Vagina (tissue), 2 donors: ENCODE measurements around the gene SYNM.

ENCODE experiments used
- POLR2A ChIP-seq, 2 donors: fragments of 450-650 bp; IDR thresholded peaks; one replicate each; pipeline ENCODE4 v1.6.1; 2017; ENCODE audit warnings: antibody characterized with exemption in 2 of 2, mild to moderate bottlenecking in 2 of 2, moderate library complexity in 2 of 2
- POLR2AphosphoS5 ChIP-seq, 2 donors: sonication (generic); formaldehyde crosslinking; IDR thresholded peaks; one replicate each; pipeline ENCODE4 v1.9.0; 2017; ENCODE audit warnings: antibody characterized with exemption in 2 of 2, mild to moderate bottlenecking in 2 of 2, low read depth in 1 of 2; ENCODE audit not compliant: insufficient read depth in 1 of 2
- TF ChIP-seq, protein P1 (sequence below), 3 experiments: fragments of 450-650 bp in 2 of 3; fragments of 200-600 bp in 1 of 3; sonication (generic) in 1 of 3; IDR thresholded peaks; one replicate each; pipeline ENCODE4 v1.5.1; 2017 to 2019; ENCODE audit warnings: antibody characterized with exemption in 3 of 3, mild to moderate bottlenecking in 2 of 3, moderate library complexity in 2 of 3

DNA sequence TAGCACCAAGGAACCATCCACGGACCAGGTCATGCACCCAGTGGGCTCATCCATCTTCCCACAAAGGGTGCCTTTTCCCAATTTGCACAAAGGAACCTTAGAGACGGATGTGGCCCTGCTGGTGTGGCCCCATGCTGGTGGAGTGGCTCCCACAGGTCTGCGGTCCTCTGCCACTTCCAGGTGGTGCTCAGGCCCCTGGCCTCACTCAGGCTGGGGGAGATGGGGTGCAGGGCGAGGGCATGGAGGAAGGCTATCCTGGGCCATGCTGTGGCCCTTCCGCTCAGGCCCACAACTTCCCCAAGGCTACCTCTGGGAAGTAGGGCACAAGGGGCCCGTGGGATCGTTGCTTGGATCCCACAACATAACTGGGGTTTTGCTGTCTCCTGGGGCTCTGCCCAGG is 5.2 kb upstream of the SYNM start:
- TF ChIP-seq, protein P1, sequence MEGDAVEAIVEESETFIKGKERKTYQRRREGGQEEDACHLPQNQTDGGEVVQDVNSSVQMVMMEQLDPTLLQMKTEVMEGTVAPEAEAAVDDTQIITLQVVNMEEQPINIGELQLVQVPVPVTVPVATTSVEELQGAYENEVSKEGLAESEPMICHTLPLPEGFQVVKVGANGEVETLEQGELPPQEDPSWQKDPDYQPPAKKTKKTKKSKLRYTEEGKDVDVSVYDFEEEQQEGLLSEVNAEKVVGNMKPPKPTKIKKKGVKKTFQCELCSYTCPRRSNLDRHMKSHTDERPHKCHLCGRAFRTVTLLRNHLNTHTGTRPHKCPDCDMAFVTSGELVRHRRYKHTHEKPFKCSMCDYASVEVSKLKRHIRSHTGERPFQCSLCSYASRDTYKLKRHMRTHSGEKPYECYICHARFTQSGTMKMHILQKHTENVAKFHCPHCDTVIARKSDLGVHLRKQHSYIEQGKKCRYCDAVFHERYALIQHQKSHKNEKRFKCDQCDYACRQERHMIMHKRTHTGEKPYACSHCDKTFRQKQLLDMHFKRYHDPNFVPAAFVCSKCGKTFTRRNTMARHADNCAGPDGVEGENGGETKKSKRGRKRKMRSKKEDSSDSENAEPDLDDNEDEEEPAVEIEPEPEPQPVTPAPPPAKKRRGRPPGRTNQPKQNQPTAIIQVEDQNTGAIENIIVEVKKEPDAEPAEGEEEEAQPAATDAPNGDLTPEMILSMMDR (IDR thresholded peaks at IDR 0.05) = no peak
- no peak for TF ChIP-seq POLR2AphosphoS5 (IDR thresholded peaks at IDR 0.05; ENCODE audit: insufficient read depth in 1 of 2, low read depth in 1 of 2)
- no peak for TF ChIP-seq POLR2A (IDR thresholded peaks at IDR 0.05)
